Measurements from ENCODE around the gene SLX4.

GRCh38 chr16:3580686-3581085 is 30.7 kb downstream of the SLX4 start:
- TF ChIP-seq POLR2A (IDR thresholded peaks at IDR 0.05; ENCODE audit: low read depth, low read length): no peak
- TF ChIP-seq POLR2AphosphoS5 (IDR thresholded peaks at IDR 0.05; ENCODE audit: low read depth, low read length): no peak
